ENCODE data around the gene KCTD1.

DNA sequence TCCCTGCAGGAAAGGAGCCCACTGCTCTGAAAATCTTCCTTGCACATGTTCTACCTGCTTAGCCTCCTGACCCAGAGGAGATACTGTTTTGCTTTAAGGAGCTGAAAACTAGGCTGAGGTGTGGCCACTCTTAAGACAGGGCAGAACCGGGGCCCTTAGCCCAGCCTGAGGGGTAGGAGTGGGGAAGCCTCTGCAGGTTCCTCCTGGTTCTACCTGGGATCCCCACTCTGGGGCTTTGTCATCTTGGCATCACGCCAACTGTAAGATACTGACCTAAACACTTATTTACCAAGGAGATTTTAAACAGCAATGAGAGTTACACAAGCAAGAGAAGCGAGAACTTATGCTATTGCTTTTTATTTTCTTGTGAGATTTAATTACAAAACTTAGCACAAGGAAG lies 86.9 kb downstream of the KCTD1 start:
- no peak for TF ChIP-seq HDGF (IDR thresholded peaks at IDR 0.05; ENCODE audit: borderline replicate concordance)
- TF ChIP-seq BHLHE40 (IDR thresholded peaks at IDR 0.05; ENCODE audit: borderline replicate concordance), result no peak
- TF ChIP-seq SP1 (IDR thresholded peaks at IDR 0.05), result no peak
- no peak for TF ChIP-seq NFRKB (IDR thresholded peaks at IDR 0.05)
- TF ChIP-seq L3MBTL2 (conservative IDR thresholded peaks at IDR 0.05), result no peak
- no peak for TF ChIP-seq TARDBP (IDR thresholded peaks at IDR 0.05)
- no peak for TF ChIP-seq FOXK2 (IDR thresholded peaks at IDR 0.05)
- no peak for TF ChIP-seq FOXA1 (IDR thresholded peaks at IDR 0.05)
- no peak for TF ChIP-seq ELF4 (IDR thresholded peaks at IDR 0.05)
